Stimulated activated CD8-positive, alpha-beta memory T cell treated with anti-CD3 and anti-CD28 coated beads, Interleukin-7, amount 100 ng/mL, for 24 hours (primary cell): ENCODE results near the gene GUCA2A.
"Not testable (repeated sequence)": the region's sequence is repeated elsewhere in the genome, so short reads cannot be mapped to it uniquely, and the experiment has no call there.

Source experiments
- DNase-seq: peaks from one replicate; pipeline ENCODE4 v3.0.0-alpha.2; 2020; ENCODE audit warnings: low read depth

The GUCA2A gene, protein sequence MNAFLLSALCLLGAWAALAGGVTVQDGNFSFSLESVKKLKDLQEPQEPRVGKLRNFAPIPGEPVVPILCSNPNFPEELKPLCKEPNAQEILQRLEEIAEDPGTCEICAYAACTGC

DNA sequence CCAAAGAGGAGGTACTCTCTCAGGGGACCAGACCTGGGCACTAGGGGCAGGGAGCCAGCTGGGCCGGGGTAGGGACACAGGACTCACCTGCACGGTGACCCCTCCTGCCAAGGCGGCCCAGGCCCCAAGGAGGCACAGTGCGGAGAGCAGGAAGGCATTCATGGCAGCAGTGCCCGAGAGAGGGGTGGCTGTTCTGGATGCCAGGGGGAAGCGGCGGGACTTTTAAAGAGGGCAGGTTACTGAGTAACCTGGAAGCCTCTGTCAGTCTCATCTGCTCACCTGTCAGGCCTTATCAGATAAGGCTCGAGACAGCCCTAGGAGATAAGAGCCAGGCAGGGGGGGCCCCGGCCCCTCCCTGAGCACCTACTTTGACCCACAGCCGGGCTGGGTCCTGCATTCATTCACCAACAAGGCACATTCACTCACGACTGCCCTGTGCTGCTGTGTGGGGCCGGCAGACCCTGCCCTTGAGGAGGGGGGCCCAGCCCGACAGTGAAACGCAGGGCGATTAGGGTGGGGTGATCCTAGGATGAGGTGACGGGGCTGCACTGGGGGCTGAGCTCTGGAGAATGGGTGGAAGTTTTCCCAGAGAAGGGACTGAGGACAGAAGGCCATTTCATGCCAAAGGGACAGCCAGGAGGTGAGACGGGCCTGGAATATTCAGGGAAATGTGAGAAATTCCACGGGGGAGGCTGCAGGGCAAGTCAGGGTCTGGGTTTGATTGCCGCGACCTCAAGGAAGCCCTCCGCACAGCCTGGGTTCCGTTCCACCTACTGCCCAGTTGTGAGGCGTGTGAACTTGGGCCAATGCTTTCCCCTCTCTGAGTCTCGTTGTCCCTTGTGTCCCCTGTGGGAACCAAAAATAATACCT lies at the start of gene GUCA2A:
GUCA2A (minus strand) TSS at position 195 of the 870 bp plus-strand sequence; CDS start at position 162, 33 bp downstream.
- no peak for DNase-seq

DNA sequence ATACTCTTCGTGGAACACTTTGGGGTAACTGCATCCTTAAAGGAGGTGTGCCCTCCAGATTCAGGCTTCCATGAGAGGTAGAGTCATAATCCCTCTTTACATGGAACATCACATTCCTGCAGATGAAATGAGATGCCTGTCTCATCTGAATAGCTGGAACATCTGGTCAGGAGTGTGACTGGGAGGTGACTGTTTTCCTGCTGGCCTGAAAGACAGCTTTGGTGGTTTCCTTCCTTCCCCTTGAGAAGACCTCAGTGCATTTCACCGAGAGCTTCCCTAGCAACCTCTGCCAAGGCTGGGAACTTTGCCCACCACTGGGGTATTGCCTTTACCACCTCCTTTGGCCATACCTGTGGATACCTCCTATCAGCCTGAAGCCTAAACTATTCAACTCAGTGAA lies 46.7 kb upstream of the GUCA2A start:
- DNase-seq: no peak

DNA sequence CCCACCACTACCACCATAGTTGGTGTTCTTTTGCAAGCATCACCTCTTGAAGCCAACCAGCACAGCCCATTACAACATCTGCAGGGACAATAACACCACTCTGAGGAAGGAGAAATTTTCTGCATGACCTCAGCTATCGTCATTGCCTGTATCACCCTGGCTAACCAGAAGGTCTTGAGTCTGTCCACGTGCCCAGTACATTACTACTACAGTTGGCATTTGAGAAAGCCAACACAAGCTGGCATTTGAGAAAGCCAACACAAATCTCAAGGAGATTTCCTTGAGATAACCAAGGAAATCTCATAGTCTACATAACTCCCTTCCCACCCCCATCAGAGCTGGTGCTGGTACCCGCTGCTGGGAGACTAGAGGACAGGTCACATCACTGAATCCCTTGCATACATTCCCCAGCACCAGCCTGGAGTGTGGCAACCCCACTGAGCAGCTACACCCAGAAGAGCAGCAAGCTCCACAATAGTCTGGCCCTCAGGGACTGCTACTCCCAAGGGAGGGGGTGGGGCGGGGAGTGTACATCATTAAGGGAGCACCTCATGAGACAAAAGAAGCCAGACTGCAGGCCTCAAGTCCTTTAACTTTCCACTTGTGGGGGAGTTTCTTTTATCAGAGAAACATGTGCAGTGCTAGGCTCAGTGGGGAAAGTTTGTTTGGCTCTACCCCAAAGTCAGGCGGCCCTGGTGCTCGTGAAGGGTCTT lies 46.0 kb upstream of the GUCA2A start:
- no peak for DNase-seq

DNA sequence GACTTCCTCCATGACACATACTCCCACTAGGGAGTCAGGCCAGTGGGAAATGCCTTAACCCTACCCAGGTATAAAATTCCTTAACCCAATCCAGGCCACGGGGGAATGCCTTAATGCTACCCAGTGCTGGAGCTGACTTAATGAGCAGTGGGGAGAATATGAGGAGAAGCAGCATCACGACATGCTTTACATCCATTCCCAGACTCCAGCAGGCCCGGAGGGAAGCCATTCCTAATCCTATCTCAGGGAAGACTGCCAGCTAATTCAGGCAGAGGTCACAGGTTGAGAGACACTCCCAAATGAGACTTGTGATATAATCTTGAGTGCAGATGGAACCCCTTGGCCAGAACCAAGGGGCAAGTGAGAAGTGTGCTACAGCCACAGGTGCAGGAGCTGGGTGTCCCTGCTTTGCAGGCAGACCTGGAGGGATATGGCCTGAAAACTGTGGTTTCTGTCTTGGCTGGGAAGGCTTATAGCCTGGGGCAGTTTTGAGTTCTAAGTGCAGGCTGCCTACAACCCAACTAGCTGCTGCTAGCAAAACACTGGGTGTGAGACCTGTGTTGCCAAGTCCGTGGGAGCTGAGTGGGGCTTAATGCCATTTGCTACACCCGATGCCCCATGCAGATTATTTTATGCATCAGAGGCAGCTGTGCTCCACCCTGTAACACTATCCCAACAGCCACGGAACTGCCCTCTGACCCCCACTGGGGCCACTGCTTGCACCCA lies 45.1 kb upstream of the GUCA2A start:
- no peak for DNase-seq

DNA sequence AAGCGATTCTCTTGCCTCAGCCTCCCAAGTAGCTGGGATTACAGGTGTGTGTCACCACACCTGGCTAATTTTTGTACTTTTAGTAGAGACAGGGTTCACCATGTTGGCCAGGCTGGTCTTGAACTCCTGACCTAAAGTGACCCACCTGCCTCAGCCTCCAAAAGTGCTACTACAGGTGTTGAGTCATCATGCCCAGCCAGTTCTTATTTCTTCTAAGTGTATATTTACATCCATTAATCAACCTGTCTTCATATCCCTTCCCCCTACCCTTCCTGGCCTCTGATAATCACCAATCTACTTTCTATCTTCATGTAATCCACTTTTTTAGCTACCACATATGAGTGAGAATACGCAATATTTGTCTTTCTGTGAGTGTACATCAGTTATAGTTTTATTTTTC lies 42.4 kb upstream of the GUCA2A start:
- DNase-seq: not testable (repeated sequence)

DNA sequence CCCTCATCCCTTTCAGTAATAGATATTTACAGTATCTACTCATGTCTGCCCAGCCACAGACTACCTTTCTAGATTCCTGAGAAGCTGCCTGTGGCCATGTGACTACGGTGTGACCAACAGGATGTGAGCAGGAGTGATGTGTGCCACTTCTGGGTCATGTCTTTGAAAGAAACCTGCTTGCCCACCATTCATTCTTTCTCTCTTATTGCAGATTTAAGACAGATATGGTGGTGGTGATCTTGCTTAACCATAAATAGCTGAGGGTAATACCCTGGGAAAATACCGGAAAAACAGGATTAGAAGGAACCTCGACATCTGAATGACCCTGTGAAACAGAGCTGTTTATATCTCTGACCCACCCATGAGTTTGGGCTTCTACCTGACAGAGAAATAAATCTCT lies 41.6 kb upstream of the GUCA2A start:
- no peak for DNase-seq

DNA sequence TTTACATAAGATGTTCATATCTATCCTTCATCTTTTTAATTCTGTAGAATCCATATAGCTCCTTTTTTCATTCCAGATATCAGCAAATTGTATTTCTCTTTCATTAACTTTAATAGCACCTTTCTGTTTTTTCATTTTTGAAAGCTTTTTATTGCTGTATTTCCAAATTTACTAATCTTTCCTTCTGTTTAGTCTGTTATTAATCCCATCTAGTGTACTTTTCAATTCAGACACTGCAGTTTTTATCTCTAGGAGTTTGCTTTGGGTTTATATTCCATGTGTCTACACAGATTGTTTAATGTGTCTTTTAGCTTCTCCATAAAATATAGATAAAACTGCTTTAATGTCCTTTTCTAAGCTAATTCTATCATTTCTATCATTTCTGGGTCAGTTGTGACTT lies 37.4 kb upstream of the GUCA2A start:
- no peak for DNase-seq

DNA sequence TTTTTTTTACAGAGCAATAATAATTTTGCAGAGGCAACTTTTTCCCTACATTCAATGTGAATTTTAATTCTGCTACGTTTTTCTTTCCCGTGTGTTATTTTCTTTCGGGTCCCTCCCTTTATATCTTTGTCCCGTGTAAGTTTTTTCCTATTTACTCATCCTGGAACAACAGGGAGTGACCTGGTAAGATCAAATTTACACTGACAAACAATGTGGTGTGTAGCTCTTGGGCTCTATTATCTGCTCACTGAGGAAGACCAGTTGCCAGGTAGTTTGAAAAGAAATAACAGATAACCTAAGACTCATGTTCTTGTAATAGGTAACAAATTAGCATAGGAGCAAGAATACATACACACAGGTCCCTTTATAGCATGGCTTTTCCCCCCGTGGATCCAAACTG lies 33.7 kb upstream of the GUCA2A start:
- DNase-seq: no peak

DNA sequence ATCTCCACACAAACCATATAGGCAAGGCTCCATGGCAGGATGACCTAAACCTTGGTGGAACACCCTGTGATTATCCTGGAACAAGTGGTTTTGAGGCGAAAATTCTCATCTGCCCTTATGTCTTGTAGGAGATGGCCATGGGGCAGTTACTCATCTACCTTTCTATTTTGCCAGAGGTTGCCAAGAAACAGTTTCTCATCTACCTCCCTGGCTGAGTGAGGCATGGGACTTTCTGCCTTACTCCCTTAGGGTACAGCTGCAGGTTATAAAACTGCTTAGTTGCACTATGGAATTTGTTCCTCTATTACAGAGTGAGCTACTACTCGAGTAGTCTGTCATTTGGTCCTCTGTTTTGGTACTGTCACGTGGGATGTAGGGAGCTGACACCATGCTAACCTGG lies 31.3 kb upstream of the GUCA2A start:
- no peak for DNase-seq

DNA sequence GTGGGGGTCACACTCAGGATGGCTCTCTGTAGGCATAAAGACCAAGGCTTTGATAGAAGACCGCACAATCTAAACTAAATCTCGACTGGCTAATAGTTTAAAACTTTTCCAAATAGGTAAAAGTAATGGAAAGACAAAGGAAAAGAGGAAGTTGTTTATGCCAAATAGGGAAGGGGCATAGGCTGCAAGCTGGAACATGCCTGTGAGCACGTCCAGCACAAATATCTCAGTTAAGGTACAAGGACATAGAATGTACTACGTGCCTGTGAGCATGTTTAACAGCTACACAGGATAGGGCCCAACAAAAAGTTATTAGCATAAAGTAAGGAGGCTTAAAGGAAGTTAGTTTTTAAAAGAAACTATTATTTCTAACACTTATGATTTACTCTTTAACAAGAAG lies 27.6 kb upstream of the GUCA2A start:
- no peak for DNase-seq

DNA sequence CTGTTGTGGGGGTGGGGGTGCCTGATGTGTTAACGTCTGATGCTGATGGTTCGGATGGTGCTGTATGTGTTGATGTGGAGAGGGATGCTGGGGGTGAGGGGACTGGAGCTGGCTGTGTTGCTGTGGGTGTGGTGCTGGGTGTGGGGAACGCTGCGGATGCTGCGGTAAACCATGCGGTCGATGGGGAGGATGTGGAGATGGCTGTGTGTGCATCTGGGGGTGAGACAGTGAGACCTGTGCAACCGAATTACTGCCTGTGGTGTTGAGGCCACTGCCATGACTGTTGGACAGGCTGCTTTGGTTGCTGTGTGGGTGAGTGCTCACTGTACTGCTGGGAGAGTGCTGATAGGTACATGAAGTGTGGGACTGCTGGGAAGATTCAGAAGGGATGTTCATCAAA lies 26.8 kb upstream of the GUCA2A start:
- no peak for DNase-seq

DNA sequence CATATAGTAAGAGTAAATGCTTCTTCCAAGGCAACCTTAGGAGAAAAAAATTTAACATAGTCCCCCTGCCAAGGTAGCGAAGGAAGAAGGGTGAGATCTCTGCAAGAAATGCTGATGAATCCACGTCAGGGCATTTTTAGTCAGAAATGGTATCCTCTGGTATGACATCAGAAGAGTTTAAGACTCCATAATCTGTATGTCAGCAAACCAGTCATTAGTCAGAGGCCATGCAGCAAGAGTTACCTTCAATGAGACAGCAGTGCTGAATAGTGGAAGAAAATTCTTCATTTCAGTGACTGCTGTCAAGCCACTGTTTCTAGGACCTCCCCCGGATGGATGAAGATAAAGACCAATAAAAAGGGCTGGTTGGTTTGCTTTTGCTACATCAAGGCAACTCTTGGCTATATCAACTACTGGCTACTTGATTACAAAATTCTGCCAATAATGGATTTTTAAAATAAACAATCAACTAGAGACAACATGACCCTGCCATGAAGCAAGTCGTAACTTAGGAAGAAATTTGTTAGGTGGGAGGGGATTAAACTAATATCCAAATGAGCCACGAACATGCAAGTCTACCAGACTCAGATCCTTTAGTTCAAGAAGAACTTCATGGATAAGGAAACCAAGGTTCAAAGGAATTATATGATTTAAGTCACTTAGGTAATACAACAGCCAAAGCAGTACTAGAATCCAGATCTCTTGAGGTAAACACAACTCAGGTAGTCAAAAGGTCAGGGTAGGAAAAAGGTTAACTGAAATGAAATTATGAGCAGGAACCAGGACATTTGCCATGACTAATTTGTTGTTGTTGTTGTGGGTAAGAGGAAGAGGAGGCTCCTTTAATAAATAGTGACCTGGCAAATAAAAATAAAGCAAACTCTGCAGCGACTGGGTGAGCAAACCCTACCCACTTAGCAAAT lies 25.6 kb upstream of the GUCA2A start:
- no peak for DNase-seq

DNA sequence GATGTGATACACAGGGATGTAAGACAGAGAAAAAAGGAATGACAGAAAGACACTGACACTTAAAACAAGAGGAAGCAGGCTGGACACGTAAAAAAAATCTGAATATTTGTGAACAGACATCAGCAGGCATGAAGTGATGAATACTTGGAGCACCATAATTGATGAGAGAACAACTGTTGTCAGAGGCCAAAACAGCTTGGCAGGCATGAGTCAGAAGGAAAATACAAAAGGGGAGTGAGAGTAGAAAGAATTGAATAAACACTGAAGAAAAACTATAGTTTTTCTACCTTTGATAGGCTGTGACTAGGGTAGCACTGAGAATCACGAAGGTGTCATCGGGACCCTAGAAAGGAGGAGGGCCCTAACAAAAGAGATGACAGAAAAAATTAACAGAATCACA lies 21.6 kb upstream of the GUCA2A start:
- no peak for DNase-seq

DNA sequence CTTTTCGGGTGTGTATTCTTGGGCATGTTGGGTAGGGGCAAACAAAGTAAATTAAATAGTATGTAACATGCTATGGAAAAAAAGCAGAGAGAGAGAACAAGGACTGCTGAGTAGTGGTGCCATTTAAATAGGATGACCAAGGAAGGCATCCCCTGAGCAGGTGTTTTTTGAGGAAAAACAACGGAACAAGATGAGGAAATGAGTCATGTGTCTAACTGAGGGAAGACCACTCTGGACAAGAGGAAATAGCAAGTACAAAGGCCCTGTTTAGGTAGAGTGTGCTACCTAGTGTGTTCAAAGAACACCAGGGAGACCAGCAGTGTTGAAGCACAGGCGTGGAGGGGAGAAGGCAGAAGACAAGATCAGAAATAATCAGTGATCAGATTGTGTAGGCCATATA lies 20.1 kb upstream of the GUCA2A start:
- no peak for DNase-seq

DNA sequence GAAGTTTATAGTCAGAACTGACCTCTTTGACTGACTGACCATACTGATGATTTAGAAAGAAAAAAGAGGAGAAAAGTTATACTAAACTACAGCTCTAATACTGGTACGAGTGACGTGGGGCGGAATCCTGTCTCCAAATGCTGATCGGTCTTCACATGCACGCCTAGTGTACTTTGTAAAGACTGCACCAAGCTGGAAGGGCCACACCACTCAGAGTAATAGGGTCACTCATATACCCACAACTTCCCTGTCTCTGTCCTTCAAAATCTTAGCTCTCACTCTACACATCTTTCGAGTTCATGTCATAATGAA lies 19.4 kb upstream of the GUCA2A start:
- no peak for DNase-seq

DNA sequence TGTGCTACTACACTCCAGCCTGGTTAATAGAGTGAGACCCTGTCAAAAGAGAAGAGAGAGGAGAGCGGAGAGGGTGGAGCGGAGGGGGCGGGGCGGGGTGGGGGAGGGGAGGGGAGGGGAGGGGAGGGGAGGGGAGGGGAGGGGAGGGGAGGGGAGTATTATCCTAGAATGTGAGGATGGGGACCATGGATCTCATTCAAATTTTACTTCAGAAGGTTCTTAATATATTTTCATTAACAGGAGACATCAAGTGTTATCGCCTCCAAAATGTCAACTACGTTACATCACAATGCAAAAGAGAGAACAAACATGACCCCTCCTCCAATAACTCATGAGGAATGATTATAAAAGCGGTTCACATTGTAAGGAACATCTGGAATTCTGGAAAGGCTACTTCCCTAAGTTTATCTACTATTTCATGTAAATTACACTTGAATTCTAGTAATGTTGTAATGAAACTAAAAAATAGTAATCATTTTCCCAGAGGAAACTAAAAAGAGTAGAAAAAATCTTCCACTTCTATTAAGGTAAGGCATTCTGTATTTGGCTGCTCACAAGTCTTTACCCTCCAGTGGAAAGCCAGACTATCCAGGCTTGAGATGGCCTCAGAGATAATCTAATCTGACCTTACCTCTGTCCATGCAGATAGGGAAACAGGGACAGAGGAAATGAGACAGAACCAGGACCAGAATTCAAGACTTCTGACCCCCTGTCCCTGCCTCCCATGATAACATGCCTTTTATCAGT lies 18.8 kb upstream of the GUCA2A start:
- no peak for DNase-seq

DNA sequence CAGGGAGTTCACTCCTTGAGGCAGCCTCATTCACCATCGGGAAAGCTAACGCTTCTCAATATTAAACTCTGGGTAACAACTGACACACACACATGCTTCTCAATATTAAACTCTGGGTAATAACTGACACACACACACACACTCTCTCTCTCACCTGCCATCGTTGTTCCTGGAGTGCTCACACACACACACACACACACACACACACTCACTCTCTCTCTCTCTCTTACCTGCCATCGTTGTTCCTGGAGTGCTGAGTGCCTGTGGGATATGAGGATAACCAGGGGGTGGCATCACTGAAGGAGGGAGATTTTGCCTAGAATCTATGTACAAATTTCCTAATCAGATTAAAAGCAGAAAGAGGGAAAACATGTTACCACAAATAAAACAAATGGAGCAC lies 17.1 kb upstream of the GUCA2A start:
- DNase-seq: no peak

DNA sequence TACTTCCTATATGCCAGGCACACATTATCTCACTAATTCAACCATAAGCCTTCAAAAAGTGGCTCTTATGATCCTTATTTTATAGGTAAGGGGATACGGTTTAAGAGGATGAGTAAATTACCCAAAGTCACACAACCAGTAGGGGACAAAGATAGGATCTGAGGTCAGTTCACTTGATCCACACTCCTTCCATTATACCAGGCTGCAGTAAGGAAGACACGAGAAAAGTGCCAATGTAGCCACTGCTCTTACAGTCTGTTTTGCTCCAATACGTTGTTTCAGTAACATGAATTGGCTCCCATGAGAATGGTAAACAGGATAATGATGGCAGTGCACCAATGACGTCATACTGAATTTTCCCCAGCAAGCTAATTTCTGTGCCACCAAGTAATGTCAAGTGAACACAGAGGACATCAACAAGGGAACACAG lies 15.4 kb upstream of the GUCA2A start:
- DNase-seq: no peak

DNA sequence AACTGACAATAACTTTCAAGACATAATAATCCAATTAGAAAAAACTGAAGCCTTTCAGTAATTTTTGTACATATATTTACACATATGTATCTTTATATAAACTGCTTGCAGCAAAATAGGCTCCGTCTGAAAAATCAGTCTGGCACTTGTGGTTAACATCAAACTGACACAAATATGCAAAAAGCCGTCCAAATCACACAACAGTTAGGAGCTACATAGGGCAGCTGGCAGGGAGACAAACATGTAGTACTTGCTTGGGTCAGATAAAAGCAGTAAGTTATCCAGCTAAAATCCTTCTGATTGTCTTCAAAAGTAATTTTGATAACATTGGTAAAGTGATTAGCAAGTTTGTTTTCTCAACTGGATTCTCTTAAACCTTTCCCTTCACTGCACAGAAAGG lies 14.7 kb upstream of the GUCA2A start:
- no peak for DNase-seq

DNA sequence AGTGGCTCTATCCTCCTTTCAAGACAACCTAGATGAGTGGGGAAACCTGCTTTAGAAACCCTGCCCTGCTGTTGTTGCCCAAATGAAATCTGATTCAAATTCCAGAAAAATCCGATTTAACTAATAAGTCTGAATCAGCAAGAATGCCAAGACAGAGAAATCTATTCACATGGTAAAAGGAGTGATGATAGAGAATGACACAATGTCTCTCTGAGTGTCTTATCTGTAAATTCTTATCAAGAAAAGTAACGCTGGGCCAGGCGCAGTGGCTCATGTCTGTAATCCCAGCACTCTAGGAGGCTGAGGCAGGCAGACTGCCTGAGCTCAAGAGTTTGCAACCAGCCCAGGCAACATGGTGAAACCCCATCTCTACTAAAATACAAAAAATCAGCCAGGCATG lies 13.7 kb upstream of the GUCA2A start:
- DNase-seq: no peak

DNA sequence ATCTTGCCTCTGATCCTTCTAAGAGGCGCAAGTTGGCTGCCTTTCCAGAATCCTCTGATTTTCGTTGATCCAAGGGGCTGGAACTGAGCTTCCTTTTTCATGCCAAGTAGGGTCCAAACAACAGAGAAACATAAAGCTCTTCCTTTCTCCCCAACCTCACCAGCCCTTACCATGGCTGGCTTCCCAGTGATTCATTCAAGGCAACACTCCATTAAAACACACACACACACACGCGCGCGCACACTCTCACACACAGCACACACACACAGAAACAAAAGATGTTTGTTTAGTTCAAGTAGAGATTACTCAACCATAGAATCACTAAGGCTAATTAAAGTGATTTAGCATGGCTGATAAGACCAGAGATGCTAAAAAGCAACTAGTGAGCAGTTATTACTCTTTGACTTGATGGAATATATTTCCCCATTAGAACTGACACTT lies 13.0 kb upstream of the GUCA2A start:
- no peak for DNase-seq
